Heart left ventricle (tissue), 16 donors: ENCODE data around the gene BCL2L12. TPM values are rescaled to one million over a fixed set of nuclear protein-coding genes. Genes with fewer than 3 reads are reported as not detected.
A peak's percentile ranks its signal among the peaks of the same experiment; 100 is the strongest.

ENCODE experiments used
- ATAC-seq, 4 donors: fragments of 200-7000 bp; cut with Tn5 transposase; one replicate each; pipeline ENCODE4 v1.9.1; 2020 to 2022; ENCODE audit warnings: moderate library complexity in 4 of 4, mild to moderate bottlenecking in 3 of 4, moderate number of reproducible peaks in 1 of 4
- DNase-seq, 5 donors: peaks; one replicate each; pipeline ENCODE4 v3.0.0-alpha.2; 2020
- H3K27ac ChIP-seq, 12 donors: fragments of 200-600 bp; sonication (generic) in 4 of 12; one replicate each; pipeline versions ENCODE4 v1.5.0 to v1.8.0; 2016 to 2022; ENCODE audit warnings: mild to moderate bottlenecking in 2 of 12
- H3K27me3 ChIP-seq, 9 donors: fragments of 200-600 bp; sonication (generic) in 2 of 9; one replicate each; pipeline versions ENCODE4 v1.5.1 to v1.8.0; 2016 to 2022; ENCODE audit warnings: mild to moderate bottlenecking in 3 of 9
- H3K36me3 ChIP-seq, 9 donors: fragments of 200-600 bp; sonication (generic) in 2 of 9; one replicate each; pipeline versions ENCODE4 v1.5.0 to v1.8.0; 2018 to 2022; ENCODE audit warnings: mild to moderate bottlenecking in 2 of 9
- H3K4me1 ChIP-seq, 12 donors: fragments of 200-600 bp; sonication (generic) in 4 of 12; one replicate each; pipeline versions ENCODE4 v1.5.0 to v1.8.0; 2016 to 2022; ENCODE audit warnings: mild to moderate bottlenecking in 3 of 12
- H3K4me3 ChIP-seq, 12 donors: fragments of 200-600 bp; sonication (generic) in 4 of 12; one replicate each; pipeline versions ENCODE4 v1.5.0 to v1.8.0; 2017 to 2022; ENCODE audit warnings: mild to moderate bottlenecking in 9 of 12, moderate library complexity in 4 of 12
- H3K9me3 ChIP-seq, 12 donors: fragments of 200-600 bp; sonication (generic) in 4 of 12; one replicate each; pipeline versions ENCODE4 v1.5.0 to v1.8.0; 2016 to 2022; ENCODE audit warnings: mild to moderate bottlenecking in 1 of 12
- CTCF ChIP-seq, 12 donors: fragments of 200-600 bp; sonication (generic) in 4 of 12; IDR thresholded peaks; one replicate each; pipeline versions ENCODE4 v1.5.0 to v1.8.0; 2018 to 2022; ENCODE audit warnings: antibody characterized with exemption in 12 of 12, mild to moderate bottlenecking in 5 of 12
- POLR2A ChIP-seq, 2 donors: fragments of 450-650 bp; IDR thresholded peaks; one replicate each; pipeline ENCODE4 v1.6.1; 2017; ENCODE audit warnings: antibody characterized with exemption in 2 of 2, mild to moderate bottlenecking in 2 of 2, moderate library complexity in 2 of 2
- whole genome bisulfite sequencing, 4 donors: extraction: QIAGEN DNeasy Blood & Tissue Kit in 2 of 4; methylation state at CpG; one replicate each; pipeline versions ENCODE4 v1.1.5 to v1.1.7; 2013 to 2018; 5-methylcytosine and 5-hydroxymethylcytosine counted together
- intact Hi-C, 10 donors: fragments of 100-400 bp; cut with DNase I; formaldehyde crosslinking; loops; one replicate each; pipeline versions ENCODE4 v1.11.1 to v1.14.2; 2022
- polyA plus RNA-seq, 2 donors: library from polyadenylated mRNA; stranded (reverse); fragments of 200-250 nt; gene quantifications; one replicate each; pipeline ENCODE4 v1.2.3, GENCODE V29; 2013
- total RNA-seq, 9 donors: library from RNA; depleted of rRNA in 2 of 9; stranded (reverse); fragments of >200 nt in 2 of 9; fragmentation: NEBNext Ultra II Directional in 3 of 9; extraction: Animal tissue kit (Norgen Biotek cat#: 25700) in 3 of 9; gene quantifications; one replicate each; pipeline versions ENCODE4 v1.1.0 to v1.2.4, GENCODE V29; 2016 to 2023
- donor health status: ischemic (EF 13 %, LVEDD 7.1; RV severe dilation, severe dysfunction).
- donor health status: healthy with polysubstance abuse.
- donor health status: DM: no; HTN: yes; CAD: no.
- donor health status: DM: no; HTN: no; CAD: no.
- donor health status: ischemic (EF 25% LVEDD 6.9; RV normal size, moderate dysfunction).
- donor health status: ischemic (EF 25% LVEDD 5.7; RV mildly dilated, moderate dysfunction).
- donor health status: healthy.
- donor health status: DM: yes; HTN: yes; CAD: no.
- donor health status: ischemic (EF 35%, LVEDD 5.7; RV mildly dilated, moderate dysfunction).
- donor health status: nonischemic (EF 11% LVEDD 7.7; RV severe dilation, severe dysfunction).
- donor health status: DM: yes; HTN: yes; CAD: no.
- donor health status: PGD.
- donor health status: ischemic (EF 29% LVEDD 5.4; RV normal size, mild dysfunction).
- donor health status: nonischemic (EF 23%, LVEDD 6.1; RV moderate dilation, normal function).

BCL2L12 gene
- total and polyA plus RNA-seq, 11 donors, result 5.9 to 18.6 (median 10.5) TPM

GRCh38 chr19:49680421-49681351 lies 15.0 kb downstream of the BCL2L12 start:
- H3K27ac ChIP-seq, result peak overlapping the region in 11 of 12 donors; percentile 24 to 98 (median 66)
- peak overlapping the region in 8 of 12 donors; percentile 9 to 40 (median 28) for H3K4me3 ChIP-seq
- TF ChIP-seq POLR2A (IDR thresholded peaks at IDR 0.05) (no peak), CTCF (IDR thresholded peaks at IDR 0.05) (peak; percentile 99 to 100 (median 100))
- peak; percentile 86 to 96 (median 92) for DNase-seq
- 31 to 39% (median 34%) methylated on average over 32 to 40 of the region's 40 CpGs for WGBS, 4 donors
- H3K27me3 ChIP-seq, result no peaks in the 10 kb centered on the region
- no peaks in the 10 kb centered on the region for H3K9me3 ChIP-seq
- peak in 3 of 4 donors; percentile 3 to 19 (median 3) for ATAC-seq
- peaks cover 0 to 50% (median 48%) of the 10 kb centered on the region in 9 donors for H3K36me3 ChIP-seq
- H3K4me1 ChIP-seq, result peaks cover 0 to 62% (median 37%) of the 10 kb centered on the region in 12 donors
- intact Hi-C loops, result loop anchor here in 2 of 10 donors (2.0 to 10.0 kb wide), 2 partner anchors 128 to 286 kb away; no protein-coding TSS in a partner anchor

GRCh38 chr19:49681830-49682229 lies 16.1 kb downstream of the BCL2L12 start:
- no peaks in the 10 kb centered on the region for H3K9me3 ChIP-seq
- WGBS, 4 donors, result 72 to 84% (median 82%) methylated on average over 16 to 19 of the region's 19 CpGs
- peaks cover 0 to 61% (median 34%) of the 10 kb centered on the region in 12 donors for H3K4me1 ChIP-seq
- ATAC-seq (no peak), DNase-seq (no peak)
- no peak overlapping the region for H3K27ac ChIP-seq
- H3K27me3 ChIP-seq, result no peaks in the 10 kb centered on the region
- H3K36me3 ChIP-seq, result peaks cover 0 to 60% (median 57%) of the 10 kb centered on the region in 9 donors
- H3K4me3 ChIP-seq, result no peak overlapping the region
- intact Hi-C loops, result loop anchor here in 2 of 10 donors (2.0 to 10.0 kb wide), 2 partner anchors 127 to 287 kb away; no protein-coding TSS in a partner anchor
- no peak for TF ChIP-seq POLR2A (IDR thresholded peaks at IDR 0.05)

GRCh38 chr19:49682274-49682673 lies 16.5 kb downstream of the BCL2L12 start:
- DNase-seq, result no peak
- WGBS, 4 donors, result 84 to 95% (median 91%) methylated on average over 8 of the region's 8 CpGs
- H3K27me3 ChIP-seq, result no peaks in the 10 kb centered on the region
- H3K4me1 ChIP-seq, result peaks cover 0 to 61% (median 36%) of the 10 kb centered on the region in 12 donors
- no peak overlapping the region for H3K27ac ChIP-seq
- intact Hi-C loops, result loop anchor here in 1 of 10 donors (10.0 kb wide), 1 partner anchor 287 kb away; no protein-coding TSS in a partner anchor
- no peaks in the 10 kb centered on the region for H3K9me3 ChIP-seq
- H3K36me3 ChIP-seq, result peaks cover 0 to 64% (median 59%) of the 10 kb centered on the region in 9 donors
- ATAC-seq, result no peak
- no peak for TF ChIP-seq POLR2A (IDR thresholded peaks at IDR 0.05)
- no peak for TF ChIP-seq CTCF (IDR thresholded peaks at IDR 0.05)
- no peak overlapping the region for H3K4me3 ChIP-seq

DNA sequence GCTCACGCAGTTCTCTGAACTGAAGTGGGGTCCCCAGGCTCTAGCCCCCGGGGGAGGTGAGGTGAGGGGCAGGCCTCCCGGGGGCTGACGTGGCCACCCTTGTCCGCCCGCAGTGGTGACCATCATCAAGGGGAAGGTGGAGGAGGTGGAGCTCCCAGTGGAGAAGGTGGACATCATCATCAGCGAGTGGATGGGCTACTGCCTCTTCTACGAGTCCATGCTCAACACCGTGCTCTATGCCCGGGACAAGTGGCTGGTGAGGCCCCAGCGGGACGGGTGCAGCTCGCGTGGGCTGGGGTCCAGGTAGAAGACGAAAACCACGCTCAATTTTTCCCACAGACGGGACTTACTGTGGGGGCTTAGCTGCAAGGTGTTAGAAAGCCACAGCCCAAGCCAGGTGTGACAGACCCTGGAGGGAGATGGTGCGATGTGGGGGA lies 18.1 kb downstream of the BCL2L12 start:
- no peaks in the 10 kb centered on the region for H3K9me3 ChIP-seq
- H3K27ac ChIP-seq, result no peak overlapping the region
- H3K4me1 ChIP-seq, result peaks cover 0 to 64% (median 31%) of the 10 kb centered on the region in 12 donors
- peaks cover 0 to 67% (median 60%) of the 10 kb centered on the region in 9 donors for H3K36me3 ChIP-seq
- intact Hi-C loops, result loop anchor here in 1 of 10 donors (10.0 kb wide), 1 partner anchor 289 kb away; no protein-coding TSS in a partner anchor
- no peak overlapping the region for H3K4me3 ChIP-seq
- TF ChIP-seq POLR2A (IDR thresholded peaks at IDR 0.05) (no peak), CTCF (IDR thresholded peaks at IDR 0.05) (no peak)
- ATAC-seq (no peak), DNase-seq (no peak)
- WGBS, 4 donors, result 88 to 96% (median 93%) methylated on average over 18 of the region's 18 CpGs
- H3K27me3 ChIP-seq, result no peaks in the 10 kb centered on the region
